GM18502 (cell line): Measurements from ENCODE around the gene SMIM10L1.

Source experiments
- ATAC-seq: cut with Tn5 transposase; IDR thresholded peaks from one replicate; pipeline ENCODE4 v1.9.1; 2021; ENCODE audit warnings: mild to moderate bottlenecking; ENCODE audit not compliant: unreplicated experiment, poor library complexity

Gene SMIM10L1

DNA sequence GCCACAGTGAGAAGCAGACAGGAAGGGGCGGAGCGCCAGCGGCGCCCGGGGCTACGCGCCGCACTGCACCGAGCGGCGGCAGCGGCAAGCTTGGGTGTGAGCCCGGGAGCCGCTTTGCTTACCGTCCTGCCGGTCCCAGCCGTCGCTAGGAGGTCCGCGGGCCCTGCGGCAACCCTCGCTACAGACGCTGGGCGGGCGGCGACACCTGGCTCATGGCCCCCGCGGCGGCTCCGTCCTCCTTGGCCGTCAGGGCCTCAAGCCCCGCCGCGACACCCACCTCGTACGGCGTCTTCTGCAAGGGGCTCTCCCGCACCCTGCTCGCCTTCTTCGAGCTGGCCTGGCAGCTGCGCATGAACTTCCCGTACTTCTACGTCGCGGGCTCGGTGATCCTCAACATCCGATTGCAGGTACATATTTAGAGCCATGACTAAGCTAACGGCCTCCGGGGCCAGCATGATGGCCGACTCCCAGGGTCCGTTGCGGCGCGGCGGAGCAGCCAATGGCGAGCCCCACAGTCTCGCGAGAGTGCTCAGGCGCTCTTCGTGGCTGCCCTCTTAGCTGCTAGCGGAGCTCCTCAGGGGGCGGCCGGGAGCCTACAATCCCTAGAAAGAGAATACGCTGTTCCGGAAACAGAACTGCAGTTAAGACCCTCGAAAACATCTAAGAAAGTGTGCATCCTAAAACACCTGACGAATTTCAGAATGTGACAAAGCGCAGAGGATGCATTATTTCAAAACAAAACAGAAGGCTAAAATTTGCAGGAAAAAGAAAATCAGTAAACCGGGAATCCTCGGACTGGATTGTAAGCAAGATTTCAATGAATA is at the start of gene SMIM10L1:
TSS of gene SMIM10L1 (plus strand) at position 50 of the 824 bp plus-strand sequence. CDS start at position 213, 163 bp downstream.
- ATAC-seq = peak; percentile 98

GRCh38 chr12:11130382-11130781 is 40.6 kb upstream of the SMIM10L1 start:
- ATAC-seq = no peak

- no peak for ATAC-seq
Measured at GRCh38 chr12:11130999-11131398, 40.0 kb upstream of the SMIM10L1 start.

DNA sequence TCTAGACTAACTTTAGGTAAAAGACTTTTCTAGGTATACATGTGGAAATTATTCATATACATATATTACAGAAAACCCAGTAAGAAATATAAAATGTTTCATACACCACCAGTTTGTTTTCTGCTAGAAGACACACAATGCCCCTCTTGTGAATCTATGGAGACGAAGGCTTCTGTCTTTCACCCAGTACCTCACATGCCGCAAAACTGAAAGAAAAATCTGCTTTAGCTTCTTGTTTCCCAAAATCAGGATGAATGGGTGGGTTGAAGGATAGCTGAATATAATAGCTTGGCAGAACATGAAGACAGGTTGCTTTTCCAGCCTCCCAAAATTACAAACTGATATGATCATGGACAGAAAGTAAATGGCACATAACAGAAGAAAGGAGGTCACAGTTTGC is 37.8 kb upstream of the SMIM10L1 start:
- ATAC-seq = no peak

- ATAC-seq = no peak
Measured at GRCh38 chr12:11133816-11134215, 37.2 kb upstream of the SMIM10L1 start.

GRCh38 chr12:11134305-11134704 is 36.7 kb upstream of the SMIM10L1 start, which contains the start of gene TAS2R30:
TAS2R30 (minus strand) TSS chr12:11134644; CDS start chr12:11134244, 400 bp downstream.
- no peak for ATAC-seq

GRCh38 chr12:11136075-11136474 is 34.9 kb upstream of the SMIM10L1 start:
- no peak for ATAC-seq

- no peak for ATAC-seq
Measured at GRCh38 chr12:11143352-11143751, 27.6 kb upstream of the SMIM10L1 start.

DNA sequence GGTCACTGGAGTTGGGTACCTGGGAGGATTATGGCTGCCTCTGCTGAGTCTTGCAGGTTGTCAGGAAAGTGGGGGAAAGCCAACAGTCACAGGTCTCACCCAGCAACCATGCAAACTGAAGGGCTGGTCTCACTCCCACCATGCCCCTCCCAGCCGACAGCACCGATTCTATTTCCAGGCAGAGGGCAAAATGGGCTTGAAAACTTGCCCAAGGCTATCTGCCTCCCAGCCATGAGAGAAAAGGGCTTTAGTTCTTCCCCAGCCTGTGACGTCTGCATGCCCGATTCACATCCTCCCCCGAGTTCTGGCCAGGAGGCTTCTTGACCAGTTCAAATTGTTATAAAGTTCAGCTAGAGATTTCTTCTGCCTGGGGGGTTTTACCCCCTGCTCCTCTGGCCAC is 26.7 kb upstream of the SMIM10L1 start:
- no peak for ATAC-seq

DNA sequence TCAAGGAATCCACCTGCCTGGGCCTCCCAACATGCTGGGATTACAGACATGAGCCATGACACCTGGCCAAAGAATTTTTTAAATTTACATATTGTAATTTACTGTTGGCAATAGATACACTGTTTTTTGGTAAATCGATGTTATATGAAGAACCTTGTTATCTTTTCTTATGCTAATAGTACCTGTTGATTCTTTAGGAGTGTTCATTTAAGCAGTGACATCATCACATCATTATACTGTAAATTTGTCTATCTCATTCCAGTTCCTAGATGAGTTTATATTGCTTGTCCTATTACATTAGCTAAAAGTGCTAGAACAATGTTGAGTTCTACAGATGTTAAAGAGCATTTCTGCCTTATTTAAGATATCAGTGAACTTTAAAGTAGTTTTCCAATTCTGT is 23.6 kb upstream of the SMIM10L1 start:
- ATAC-seq = no peak

- ATAC-seq = no peak
Measured at GRCh38 chr12:11150832-11151231, 20.2 kb upstream of the SMIM10L1 start.

- ATAC-seq = no peak
Measured at GRCh38 chr12:11152725-11153124, 18.3 kb upstream of the SMIM10L1 start.

DNA sequence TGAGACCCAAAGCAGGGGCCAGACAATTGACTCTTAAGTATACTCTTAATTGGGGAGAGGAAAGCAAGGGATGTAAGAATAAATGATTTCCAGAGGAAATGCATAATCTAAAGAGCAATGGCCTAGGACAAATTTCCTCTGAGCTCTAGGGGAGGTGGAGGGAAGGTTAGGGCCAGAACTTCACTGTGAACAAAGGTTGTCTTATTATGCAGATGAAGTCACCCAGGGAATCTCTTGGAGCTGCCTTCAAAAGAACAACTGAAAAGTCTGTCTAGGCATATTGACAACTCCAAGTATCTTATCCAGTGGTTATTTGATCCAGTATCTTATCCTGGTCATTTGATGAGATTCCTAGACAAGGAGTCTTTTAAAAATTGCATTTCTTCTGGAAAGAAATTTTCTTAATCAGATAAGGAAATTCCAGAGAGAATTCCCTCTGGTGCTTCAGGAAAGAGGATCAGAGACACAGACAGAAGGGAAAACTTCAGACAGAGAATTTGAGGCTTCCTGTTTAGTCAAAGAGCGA is 16.5 kb upstream of the SMIM10L1 start:
- ATAC-seq = no peak

DNA sequence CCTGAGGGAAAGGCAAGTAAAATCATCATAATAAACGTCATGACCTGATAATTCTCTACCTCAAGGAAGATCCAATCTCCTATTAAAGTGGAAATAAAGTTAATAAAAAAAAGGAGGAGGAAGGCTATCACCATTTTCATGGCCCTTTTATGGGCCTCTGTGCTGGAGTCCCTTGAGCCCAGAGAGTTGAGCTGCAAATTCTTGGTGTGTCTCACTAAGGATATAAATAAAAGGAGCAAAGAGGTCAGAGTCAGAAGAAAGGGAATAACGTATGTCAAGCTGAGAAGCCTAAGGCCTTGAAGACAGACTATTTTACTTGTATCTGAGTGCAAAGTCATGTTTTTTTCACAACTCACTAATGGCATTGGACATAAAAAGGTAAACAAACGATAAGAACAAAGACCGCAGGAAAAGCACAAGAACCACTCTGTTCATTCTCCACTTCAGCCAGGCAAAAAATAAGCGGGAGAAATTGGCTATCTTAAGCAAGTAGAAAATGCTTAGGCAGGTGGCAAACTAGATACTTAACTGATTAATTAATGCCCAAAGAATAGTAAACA is 12.0 kb upstream of the SMIM10L1 start:
- ATAC-seq = no peak

DNA sequence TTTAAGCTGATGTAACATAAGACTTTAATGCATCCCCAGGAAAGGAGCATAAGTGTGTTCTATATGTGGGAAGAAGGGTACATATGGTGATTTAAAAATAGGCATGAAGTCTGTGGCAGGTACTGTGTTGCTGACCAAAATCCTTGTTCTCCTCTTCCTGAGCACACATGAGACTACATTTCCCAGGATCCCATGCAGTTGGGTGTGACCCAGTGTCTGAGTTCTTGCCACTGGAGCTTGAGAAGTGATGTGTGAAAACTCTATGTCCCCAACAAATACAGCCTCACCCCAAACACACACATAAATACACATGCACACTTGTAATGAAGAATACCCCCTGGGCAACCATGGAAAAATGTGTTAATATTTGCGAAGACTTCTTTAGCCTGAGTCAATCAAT is 8.5 kb upstream of the SMIM10L1 start:
- ATAC-seq = no peak

DNA sequence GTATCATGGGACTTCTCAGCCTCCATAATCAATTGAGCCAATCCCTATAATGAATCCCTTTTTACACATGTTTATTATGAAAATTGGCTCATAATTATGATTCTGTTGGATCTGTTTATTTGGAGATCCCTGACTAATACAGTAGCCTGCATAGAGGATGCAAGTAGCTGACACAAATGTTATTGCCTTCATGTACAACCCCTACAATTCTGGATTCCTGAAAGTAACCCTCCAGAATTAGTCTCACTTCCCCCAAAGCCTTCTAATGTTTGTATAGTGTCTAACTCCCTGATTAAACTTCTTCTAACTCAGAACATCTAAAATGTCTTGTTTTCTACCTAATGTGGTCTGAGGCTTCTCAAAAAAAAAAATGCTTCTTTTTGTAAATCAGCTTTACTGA is 6.6 kb upstream of the SMIM10L1 start:
- no peak for ATAC-seq

GRCh38 chr12:11166300-11166699 is 4.7 kb upstream of the SMIM10L1 start:
- no peak for ATAC-seq

- no peak for ATAC-seq
Measured at GRCh38 chr12:11170810-11171144, 217 bp upstream of the SMIM10L1 start.

DNA sequence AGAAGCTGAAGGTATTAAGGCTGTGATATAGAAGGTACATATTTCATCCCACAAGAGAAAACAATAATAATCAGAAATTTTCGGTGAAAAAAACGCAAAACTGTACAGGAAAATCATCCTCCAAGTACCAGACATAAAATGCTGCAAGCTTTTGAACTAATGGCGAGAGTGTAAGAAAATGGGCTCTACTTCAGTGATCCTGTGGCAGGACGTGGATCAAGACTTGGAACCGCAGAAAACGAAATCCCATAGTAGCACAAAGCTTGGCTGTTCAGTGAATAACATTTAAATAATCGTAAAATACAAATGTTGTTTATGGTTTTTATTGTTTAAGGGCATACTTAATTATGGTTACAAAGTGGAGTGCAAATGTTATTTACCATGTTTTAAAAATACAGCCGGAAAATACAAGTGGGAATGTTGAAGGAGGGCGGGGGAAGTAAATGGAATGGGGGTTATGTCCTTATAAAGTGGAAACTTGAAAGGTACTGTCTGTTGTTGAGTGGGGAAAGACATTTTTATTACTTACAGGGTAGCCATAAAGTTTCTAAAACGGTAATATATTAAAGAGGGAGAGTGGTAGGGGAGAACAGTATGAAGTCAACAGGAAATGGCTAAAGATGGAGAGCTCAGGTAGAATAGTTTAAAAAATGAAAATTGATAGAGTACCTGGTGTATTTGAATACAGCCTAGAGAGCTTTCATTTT is 1.1 kb downstream of the SMIM10L1 start:
- no peak for ATAC-seq

- no peak for ATAC-seq
Measured at GRCh38 chr12:11174022-11174421, 3.0 kb downstream of the SMIM10L1 start.

DNA sequence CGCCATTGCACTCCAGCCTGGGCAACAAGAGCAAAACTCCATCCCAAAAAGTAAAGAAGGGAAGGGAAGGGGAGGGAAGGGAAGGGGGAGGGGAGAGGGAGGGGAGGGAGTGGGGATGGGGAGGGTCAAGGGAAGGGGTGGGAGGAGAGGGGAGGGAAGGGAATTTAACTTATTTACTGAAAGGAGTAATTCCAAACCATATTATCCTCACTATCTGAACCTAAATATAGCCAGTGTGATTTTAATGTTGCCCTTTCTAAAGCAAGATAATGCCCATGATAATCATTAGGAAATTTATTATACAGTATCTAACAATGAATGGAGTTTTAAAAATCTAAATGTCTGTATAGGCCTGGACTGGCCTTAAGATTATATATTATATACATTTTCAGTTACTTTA is 7.3 kb downstream of the SMIM10L1 start:
- no peak for ATAC-seq
